OCI-M2 (cell line): Measurements from ENCODE around the gene GAN.
"Not testable (repeated sequence)": the region's sequence is repeated elsewhere in the genome, so short reads cannot be mapped to it uniquely, and the experiment has no call there.

ENCODE experiments used
- DNase-seq: peaks from one replicate; lab custom pipeline; 2025; ENCODE audit not compliant: unreplicated experiment; lab: John Stamatoyannopoulos, UW

GAN gene

GRCh38 chr16:81307770-81308169, 7.0 kb upstream of the GAN start:
- no peak for DNase-seq

GRCh38 chr16:81310045-81310644, 4.6 kb upstream of the GAN start:
- DNase-seq = no peak

GRCh38 chr16:81311762-81312161, 3.0 kb upstream of the GAN start:
- DNase-seq = no peak

GRCh38 chr16:81313701-81314602, 810 bp upstream of the GAN start:
- DNase-seq = no peak

- no peak for DNase-seq
Measured at GRCh38 chr16:81315271-81316175, 761 bp downstream of the GAN start.

- DNase-seq = no peak
Measured at GRCh38 chr16:81316176-81316496, 1.4 kb downstream of the GAN start.

- no peak for DNase-seq
Measured at GRCh38 chr16:81318711-81319110, 3.9 kb downstream of the GAN start.

- no peak for DNase-seq
Measured at GRCh38 chr16:81319221-81319912, 4.6 kb downstream of the GAN start.

GRCh38 chr16:81321039-81321438, 6.3 kb downstream of the GAN start:
- DNase-seq = no peak

GRCh38 chr16:81321536-81321935, 6.8 kb downstream of the GAN start:
- DNase-seq = no peak

- DNase-seq = no peak
Measured at GRCh38 chr16:81324808-81325207, 10.0 kb downstream of the GAN start.

- DNase-seq = no peak
Measured at GRCh38 chr16:81327011-81327410, 12.2 kb downstream of the GAN start.

GRCh38 chr16:81327447-81328196, 12.9 kb downstream of the GAN start:
- no peak for DNase-seq

- DNase-seq = no peak
Measured at GRCh38 chr16:81329947-81330346, 15.2 kb downstream of the GAN start.

GRCh38 chr16:81333356-81333755, 18.6 kb downstream of the GAN start:
- no peak for DNase-seq

- DNase-seq = no peak
Measured at GRCh38 chr16:81335669-81336068, 20.9 kb downstream of the GAN start.

GRCh38 chr16:81337097-81337496, 22.3 kb downstream of the GAN start:
- no peak for DNase-seq

GRCh38 chr16:81345172-81345571, 30.4 kb downstream of the GAN start:
- DNase-seq = not testable (repeated sequence)

GRCh38 chr16:81347425-81347824, 32.7 kb downstream of the GAN start:
- no peak for DNase-seq

GRCh38 chr16:81349608-81350305, 35.0 kb downstream of the GAN start:
- no peak for DNase-seq
